BJ (cell line): Measurements from ENCODE around the gene NRGN. TPM values are rescaled to one million over a fixed set of nuclear protein-coding genes. Genes with fewer than 3 reads are reported as not detected.

ENCODE experiments used
- CTCF ChIA-PET: fragments of 350-600 bp; formaldehyde crosslinking; extraction: SDS; loops from one replicate; lab custom pipeline; 2021; ENCODE audit warnings: antibody characterized with exemption, inconsistent platforms; lab: Yijun Ruan, JAX
- POLR2A ChIA-PET: fragments of 300-600 bp; sonication (Branson Sonifier 250); formaldehyde crosslinking; extraction: SDS; loops from one replicate; lab custom pipeline; 2021; ENCODE audit warnings: antibody characterized with exemption; lab: Charles Lee
- DNase-seq: peaks from one replicate; pipeline ENCODE4 v3.0.0-alpha.2; 2011; ENCODE audit warnings: low read depth
- H3K27me3 ChIP-seq: 2 replicates; pipeline ENCODE4 v1.6.0; 2011; ENCODE audit warnings: low read length; ENCODE audit not compliant: control insufficient read depth, insufficient read depth
- H3K36me3 ChIP-seq: 2 replicates; pipeline ENCODE4 v1.5.1; 2011; ENCODE audit warnings: low read length; ENCODE audit not compliant: control insufficient read depth, insufficient read depth
- H3K4me3 ChIP-seq: 2 replicates; pipeline ENCODE4 v1.5.1; 2011; ENCODE audit warnings: low read depth, mild to moderate bottlenecking, control low read depth, low read length
- CTCF ChIP-seq: IDR thresholded peaks from 2 replicates; pipeline ENCODE4 v1.5.1; 2011; ENCODE audit warnings: low read depth, mild to moderate bottlenecking, control low read depth, inconsistent platforms, low read length, moderate library complexity; ENCODE audit not compliant: insufficient read depth
- polyA plus RNA-seq: library from polyadenylated mRNA; depleted of rRNA; stranded (reverse); fragments of >200 nt; gene quantifications from 2 replicates; pipeline ENCODE4 v1.2.3, GENCODE V29; 2011

The NRGN gene
- polyA plus RNA-seq, 1 experiment: 1.6 TPM

- no peak for DNase-seq
- no peak overlapping the region for H3K4me3 ChIP-seq
- POLR2A ChIA-PET: no interaction called here
- no peak for TF ChIP-seq CTCF
- CTCF ChIA-PET: no interaction called here
- peaks cover 4% of the 10 kb centered on the region for H3K27me3 ChIP-seq
- H3K36me3 ChIP-seq: no peaks in the 10 kb centered on the region
These were observed 11.6 kb upstream of the NRGN start for GRCh38 chr11:124728134-124728533.

- CTCF ChIA-PET: interaction anchor here (1.8 kb wide), 1 partner anchor 14 kb away, joined by 5 read pairs; no protein-coding TSS in a partner anchor
- POLR2A ChIA-PET: no interaction called here
- H3K27me3 ChIP-seq: peaks cover 4% of the 10 kb centered on the region
- no peak overlapping the region for H3K4me3 ChIP-seq
- no peaks in the 10 kb centered on the region for H3K36me3 ChIP-seq
- TF ChIP-seq CTCF: no peak
- no peak for DNase-seq
These were observed 10.2 kb upstream of the NRGN start for GRCh38 chr11:124729571-124729970.

- no peak for DNase-seq
- Histone ChIP-seq H3K4me3 (no peak overlapping the region), H3K36me3 (no peaks in the 10 kb centered on the region), H3K27me3 (peaks cover 10% of the 10 kb centered on the region)
- TF ChIP-seq CTCF: no peak
- CTCF ChIA-PET: interaction anchor here (1.4 to 4.3 kb wide), 2 partner anchors 14 to 26 kb away, joined by 4 to 17 read pairs; no protein-coding TSS in a partner anchor
- POLR2A ChIA-PET: no interaction called here
These were observed 7.5 kb upstream of the NRGN start for GRCh38 chr11:124732230-124732629.

- TF ChIP-seq CTCF: no peak
- CTCF ChIA-PET: interaction anchor here (1.1 to 1.2 kb wide), 2 partner anchors 10 to 68 kb away, joined by 3 to 4 read pairs; no protein-coding TSS in a partner anchor
- DNase-seq: no peak
- peaks cover 26% of the 10 kb centered on the region for H3K27me3 ChIP-seq
- no peaks in the 10 kb centered on the region for H3K36me3 ChIP-seq
- POLR2A ChIA-PET: no interaction called here
- no peak overlapping the region for H3K4me3 ChIP-seq
These were observed 3.0 kb upstream of the NRGN start for GRCh38 chr11:124736736-124737135.

GRCh38 chr11:124737638-124738305 lies 2.0 kb upstream of the NRGN start:
- ChIA-PET CTCF (interaction anchor here (1.1 to 1.4 kb wide), 3 partner anchors 9 to 69 kb away, joined by 3 to 9 read pairs (median 4); no protein-coding TSS in a partner anchor), POLR2A (no interaction called here)
- no peak for DNase-seq
- Histone ChIP-seq H3K36me3 (no peaks in the 10 kb centered on the region), H3K4me3 (no peak overlapping the region), H3K27me3 (peaks cover 30% of the 10 kb centered on the region)
- no peak for TF ChIP-seq CTCF
